Measurements from ENCODE around the gene RPL10. TPM values are rescaled to one million over a fixed set of nuclear protein-coding genes. Genes with fewer than 3 reads are reported as not detected.

Gene RPL10
- total and polyA plus RNA-seq, 2 of the 13 experiments (the other 11 are each of a cell fraction or from before 2014, with no cell fraction given), result 2,381 to 4,713 TPM

DNA sequence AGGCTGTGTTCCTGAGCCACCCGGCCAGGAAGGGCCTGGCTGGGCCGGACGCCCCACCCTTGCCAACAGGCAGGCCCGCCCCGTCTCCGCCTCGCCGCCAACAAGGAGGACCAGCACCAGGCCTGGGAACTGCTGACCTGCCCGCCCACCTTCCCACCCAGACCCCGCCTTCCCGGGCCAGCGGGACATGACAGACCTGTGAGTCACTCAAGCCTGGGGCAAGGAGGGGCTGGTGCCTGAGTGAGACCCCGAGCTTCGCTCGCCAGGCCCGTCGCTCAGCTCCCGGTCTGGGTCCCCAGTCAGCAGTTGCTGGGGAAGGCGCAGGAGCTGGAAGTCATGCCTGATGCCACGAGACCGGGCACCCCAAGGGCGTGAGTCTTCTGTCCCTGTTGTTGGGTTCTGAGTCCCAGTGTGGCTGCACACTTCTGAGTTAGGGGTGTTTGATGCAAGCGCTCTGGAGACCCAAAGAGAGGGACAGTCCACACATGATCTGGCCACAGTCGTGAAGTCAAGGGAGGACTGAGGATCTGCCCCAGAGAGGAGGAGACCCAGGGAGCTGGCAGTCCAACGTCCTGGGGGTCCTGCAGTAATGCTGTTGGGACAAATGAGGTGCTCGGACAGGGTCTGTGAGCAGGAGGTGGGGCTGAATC, 11.2 kb downstream of the RPL10 start, which contains the start of gene DNASE1L1 (continued):
- TF ChIP-seq ZNF557 (CRISPR knock-in tag; IDR thresholded peaks at IDR 0.05) (no peak), TGIF2 (CRISPR knock-in tag; IDR thresholded peaks at IDR 0.05) (0 out of 2 replicates have a peak, but pooled peaks have one; percentile 30), TCF7 (IDR thresholded peaks at IDR 0.05; ENCODE audit: low read depth) (no peak), RARA (CRISPR knock-in tag; IDR thresholded peaks at IDR 0.05) (no peak), RAD21 (CRISPR knock-in tag; IDR thresholded peaks at IDR 0.05) (no peak), CBFB (CRISPR knock-in tag; IDR thresholded peaks at IDR 0.05) (no peak), NR2F6 (IDR thresholded peaks at IDR 0.05) (no peak), NR2F6 (CRISPR knock-in tag; IDR thresholded peaks at IDR 0.05) (peak; percentile 16; the same call in 1 of the 2 replicates), PHF8 (CRISPR knock-in tag; IDR thresholded peaks at IDR 0.05) (peak; percentile 25; the same call in 1 of the 2 replicates), EP300 (IDR thresholded peaks at IDR 0.05; ENCODE audit: low read depth in 2 of 2, low read length in 2 of 2) (no peak), EP300 (CRISPR knock-in tag; IDR thresholded peaks at IDR 0.05; ENCODE audit: borderline replicate concordance) (no peak)
- TF ChIP-seq, protein P1, sequence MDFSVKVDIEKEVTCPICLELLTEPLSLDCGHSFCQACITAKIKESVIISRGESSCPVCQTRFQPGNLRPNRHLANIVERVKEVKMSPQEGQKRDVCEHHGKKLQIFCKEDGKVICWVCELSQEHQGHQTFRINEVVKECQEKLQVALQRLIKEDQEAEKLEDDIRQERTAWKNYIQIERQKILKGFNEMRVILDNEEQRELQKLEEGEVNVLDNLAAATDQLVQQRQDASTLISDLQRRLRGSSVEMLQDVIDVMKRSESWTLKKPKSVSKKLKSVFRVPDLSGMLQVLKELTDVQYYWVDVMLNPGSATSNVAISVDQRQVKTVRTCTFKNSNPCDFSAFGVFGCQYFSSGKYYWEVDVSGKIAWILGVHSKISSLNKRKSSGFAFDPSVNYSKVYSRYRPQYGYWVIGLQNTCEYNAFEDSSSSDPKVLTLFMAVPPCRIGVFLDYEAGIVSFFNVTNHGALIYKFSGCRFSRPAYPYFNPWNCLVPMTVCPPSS (IDR thresholded peaks at IDR 0.05), result no peak
- TF ChIP-seq, protein P2, sequence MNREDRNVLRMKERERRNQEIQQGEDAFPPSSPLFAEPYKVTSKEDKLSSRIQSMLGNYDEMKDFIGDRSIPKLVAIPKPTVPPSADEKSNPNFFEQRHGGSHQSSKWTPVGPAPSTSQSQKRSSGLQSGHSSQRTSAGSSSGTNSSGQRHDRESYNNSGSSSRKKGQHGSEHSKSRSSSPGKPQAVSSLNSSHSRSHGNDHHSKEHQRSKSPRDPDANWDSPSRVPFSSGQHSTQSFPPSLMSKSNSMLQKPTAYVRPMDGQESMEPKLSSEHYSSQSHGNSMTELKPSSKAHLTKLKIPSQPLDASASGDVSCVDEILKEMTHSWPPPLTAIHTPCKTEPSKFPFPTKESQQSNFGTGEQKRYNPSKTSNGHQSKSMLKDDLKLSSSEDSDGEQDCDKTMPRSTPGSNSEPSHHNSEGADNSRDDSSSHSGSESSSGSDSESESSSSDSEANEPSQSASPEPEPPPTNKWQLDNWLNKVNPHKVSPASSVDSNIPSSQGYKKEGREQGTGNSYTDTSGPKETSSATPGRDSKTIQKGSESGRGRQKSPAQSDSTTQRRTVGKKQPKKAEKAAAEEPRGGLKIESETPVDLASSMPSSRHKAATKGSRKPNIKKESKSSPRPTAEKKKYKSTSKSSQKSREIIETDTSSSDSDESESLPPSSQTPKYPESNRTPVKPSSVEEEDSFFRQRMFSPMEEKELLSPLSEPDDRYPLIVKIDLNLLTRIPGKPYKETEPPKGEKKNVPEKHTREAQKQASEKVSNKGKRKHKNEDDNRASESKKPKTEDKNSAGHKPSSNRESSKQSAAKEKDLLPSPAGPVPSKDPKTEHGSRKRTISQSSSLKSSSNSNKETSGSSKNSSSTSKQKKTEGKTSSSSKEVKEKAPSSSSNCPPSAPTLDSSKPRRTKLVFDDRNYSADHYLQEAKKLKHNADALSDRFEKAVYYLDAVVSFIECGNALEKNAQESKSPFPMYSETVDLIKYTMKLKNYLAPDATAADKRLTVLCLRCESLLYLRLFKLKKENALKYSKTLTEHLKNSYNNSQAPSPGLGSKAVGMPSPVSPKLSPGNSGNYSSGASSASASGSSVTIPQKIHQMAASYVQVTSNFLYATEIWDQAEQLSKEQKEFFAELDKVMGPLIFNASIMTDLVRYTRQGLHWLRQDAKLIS (CRISPR knock-in tag; IDR thresholded peaks at IDR 0.05), result no peak
- TF ChIP-seq, protein P3, sequence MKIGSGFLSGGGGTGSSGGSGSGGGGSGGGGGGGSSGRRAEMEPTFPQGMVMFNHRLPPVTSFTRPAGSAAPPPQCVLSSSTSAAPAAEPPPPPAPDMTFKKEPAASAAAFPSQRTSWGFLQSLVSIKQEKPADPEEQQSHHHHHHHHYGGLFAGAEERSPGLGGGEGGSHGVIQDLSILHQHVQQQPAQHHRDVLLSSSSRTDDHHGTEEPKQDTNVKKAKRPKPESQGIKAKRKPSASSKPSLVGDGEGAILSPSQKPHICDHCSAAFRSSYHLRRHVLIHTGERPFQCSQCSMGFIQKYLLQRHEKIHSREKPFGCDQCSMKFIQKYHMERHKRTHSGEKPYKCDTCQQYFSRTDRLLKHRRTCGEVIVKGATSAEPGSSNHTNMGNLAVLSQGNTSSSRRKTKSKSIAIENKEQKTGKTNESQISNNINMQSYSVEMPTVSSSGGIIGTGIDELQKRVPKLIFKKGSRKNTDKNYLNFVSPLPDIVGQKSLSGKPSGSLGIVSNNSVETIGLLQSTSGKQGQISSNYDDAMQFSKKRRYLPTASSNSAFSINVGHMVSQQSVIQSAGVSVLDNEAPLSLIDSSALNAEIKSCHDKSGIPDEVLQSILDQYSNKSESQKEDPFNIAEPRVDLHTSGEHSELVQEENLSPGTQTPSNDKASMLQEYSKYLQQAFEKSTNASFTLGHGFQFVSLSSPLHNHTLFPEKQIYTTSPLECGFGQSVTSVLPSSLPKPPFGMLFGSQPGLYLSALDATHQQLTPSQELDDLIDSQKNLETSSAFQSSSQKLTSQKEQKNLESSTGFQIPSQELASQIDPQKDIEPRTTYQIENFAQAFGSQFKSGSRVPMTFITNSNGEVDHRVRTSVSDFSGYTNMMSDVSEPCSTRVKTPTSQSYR (CRISPR knock-in tag; IDR thresholded peaks at IDR 0.05; ENCODE audit: borderline replicate concordance), result no peak
- TF ChIP-seq, protein P4, sequence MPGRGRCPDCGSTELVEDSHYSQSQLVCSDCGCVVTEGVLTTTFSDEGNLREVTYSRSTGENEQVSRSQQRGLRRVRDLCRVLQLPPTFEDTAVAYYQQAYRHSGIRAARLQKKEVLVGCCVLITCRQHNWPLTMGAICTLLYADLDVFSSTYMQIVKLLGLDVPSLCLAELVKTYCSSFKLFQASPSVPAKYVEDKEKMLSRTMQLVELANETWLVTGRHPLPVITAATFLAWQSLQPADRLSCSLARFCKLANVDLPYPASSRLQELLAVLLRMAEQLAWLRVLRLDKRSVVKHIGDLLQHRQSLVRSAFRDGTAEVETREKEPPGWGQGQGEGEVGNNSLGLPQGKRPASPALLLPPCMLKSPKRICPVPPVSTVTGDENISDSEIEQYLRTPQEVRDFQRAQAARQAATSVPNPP (CRISPR knock-in tag; IDR thresholded peaks at IDR 0.05), result no peak
- TF ChIP-seq, protein P5, sequence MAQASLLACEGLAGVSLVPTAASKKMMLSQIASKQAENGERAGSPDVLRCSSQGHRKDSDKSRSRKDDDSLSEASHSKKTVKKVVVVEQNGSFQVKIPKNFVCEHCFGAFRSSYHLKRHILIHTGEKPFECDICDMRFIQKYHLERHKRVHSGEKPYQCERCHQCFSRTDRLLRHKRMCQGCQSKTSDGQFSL (CRISPR knock-in tag; IDR thresholded peaks at IDR 0.05), result no peak
- TF ChIP-seq, protein P6, sequence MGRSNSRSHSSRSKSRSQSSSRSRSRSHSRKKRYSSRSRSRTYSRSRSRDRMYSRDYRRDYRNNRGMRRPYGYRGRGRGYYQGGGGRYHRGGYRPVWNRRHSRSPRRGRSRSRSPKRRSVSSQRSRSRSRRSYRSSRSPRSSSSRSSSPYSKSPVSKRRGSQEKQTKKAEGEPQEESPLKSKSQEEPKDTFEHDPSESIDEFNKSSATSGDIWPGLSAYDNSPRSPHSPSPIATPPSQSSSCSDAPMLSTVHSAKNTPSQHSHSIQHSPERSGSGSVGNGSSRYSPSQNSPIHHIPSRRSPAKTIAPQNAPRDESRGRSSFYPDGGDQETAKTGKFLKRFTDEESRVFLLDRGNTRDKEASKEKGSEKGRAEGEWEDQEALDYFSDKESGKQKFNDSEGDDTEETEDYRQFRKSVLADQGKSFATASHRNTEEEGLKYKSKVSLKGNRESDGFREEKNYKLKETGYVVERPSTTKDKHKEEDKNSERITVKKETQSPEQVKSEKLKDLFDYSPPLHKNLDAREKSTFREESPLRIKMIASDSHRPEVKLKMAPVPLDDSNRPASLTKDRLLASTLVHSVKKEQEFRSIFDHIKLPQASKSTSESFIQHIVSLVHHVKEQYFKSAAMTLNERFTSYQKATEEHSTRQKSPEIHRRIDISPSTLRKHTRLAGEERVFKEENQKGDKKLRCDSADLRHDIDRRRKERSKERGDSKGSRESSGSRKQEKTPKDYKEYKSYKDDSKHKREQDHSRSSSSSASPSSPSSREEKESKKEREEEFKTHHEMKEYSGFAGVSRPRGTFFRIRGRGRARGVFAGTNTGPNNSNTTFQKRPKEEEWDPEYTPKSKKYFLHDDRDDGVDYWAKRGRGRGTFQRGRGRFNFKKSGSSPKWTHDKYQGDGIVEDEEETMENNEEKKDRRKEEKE (IDR thresholded peaks at IDR 0.05), result no peak
- TF ChIP-seq, protein P7, sequence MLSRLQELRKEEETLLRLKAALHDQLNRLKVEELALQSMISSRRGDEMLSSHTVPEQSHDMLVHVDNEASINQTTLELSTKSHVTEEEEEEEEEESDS (CRISPR knock-in tag; IDR thresholded peaks at IDR 0.05; ENCODE audit: borderline replicate concordance), result no peak

All from HepG2 (cell line).